Upper lobe of right lung (tissue), 1 donor: ENCODE results near the gene MRM2. TPM values are rescaled to one million over a fixed set of nuclear protein-coding genes. Genes with fewer than 3 reads are reported as not detected.

ENCODE experiments used
- ATAC-seq: fragments of 200-7000 bp; cut with Tn5 transposase; one replicate; pipeline ENCODE4 v1.9.1; 2020; ENCODE audit warnings: mild to moderate bottlenecking, moderate library complexity
- DNase-seq: peaks from one replicate; pipeline ENCODE4 v3.0.0-alpha.2; 2020
- H3K27ac ChIP-seq: fragments of 200-600 bp; one replicate; pipeline ENCODE4 v1.8.0; 2022
- H3K27me3 ChIP-seq: fragments of 200-600 bp; one replicate; pipeline ENCODE4 v1.8.0; 2022; ENCODE audit warnings: mild to moderate bottlenecking
- H3K36me3 ChIP-seq: fragments of 200-600 bp; one replicate; pipeline ENCODE4 v1.8.0; 2022
- H3K4me1 ChIP-seq: fragments of 200-600 bp; one replicate; pipeline ENCODE4 v1.8.0; 2022
- H3K4me3 ChIP-seq: fragments of 200-600 bp; one replicate; pipeline ENCODE4 v1.8.0; 2022; ENCODE audit warnings: mild to moderate bottlenecking
- H3K9me3 ChIP-seq: fragments of 200-600 bp; one replicate; pipeline ENCODE4 v1.8.0; 2022
- intact Hi-C: fragments of 100-400 bp; cut with DNase I; formaldehyde crosslinking; loops from one replicate; pipeline ENCODE4 v1.11.0; 2022
- total RNA-seq: library from RNA; stranded (reverse); fragmentation: NEBNext Ultra II Directional; extraction: Animal tissue kit (Norgen Biotek cat#: 25700); gene quantifications from one replicate; pipeline ENCODE4 v1.2.1, GENCODE V29; 2021
- TF ChIP-seq, protein P1 (sequence below): fragments of 200-600 bp; IDR thresholded peaks from one replicate; pipeline ENCODE4 v1.8.0; 2022; ENCODE audit warnings: antibody characterized with exemption
- donor health status: DM: no; HTN: yes; CAD: no; lungs with severe emphysema.

The MRM2 gene
- total RNA-seq, 1 donor from 2014 or later = 23.7 TPM

- DNase-seq (peak; percentile 77), ATAC-seq (peak; percentile 61)
- intact Hi-C loops = no loop called here
- Histone ChIP-seq H3K27ac (no peak overlapping the region), H3K4me3 (no peak overlapping the region), H3K27me3 (no peaks in the 10 kb centered on the region), H3K36me3 (peaks cover 24% of the 10 kb centered on the region), H3K9me3 (no peaks in the 10 kb centered on the region), H3K4me1 (peaks cover 13% of the 10 kb centered on the region)
- TF ChIP-seq, protein P1, sequence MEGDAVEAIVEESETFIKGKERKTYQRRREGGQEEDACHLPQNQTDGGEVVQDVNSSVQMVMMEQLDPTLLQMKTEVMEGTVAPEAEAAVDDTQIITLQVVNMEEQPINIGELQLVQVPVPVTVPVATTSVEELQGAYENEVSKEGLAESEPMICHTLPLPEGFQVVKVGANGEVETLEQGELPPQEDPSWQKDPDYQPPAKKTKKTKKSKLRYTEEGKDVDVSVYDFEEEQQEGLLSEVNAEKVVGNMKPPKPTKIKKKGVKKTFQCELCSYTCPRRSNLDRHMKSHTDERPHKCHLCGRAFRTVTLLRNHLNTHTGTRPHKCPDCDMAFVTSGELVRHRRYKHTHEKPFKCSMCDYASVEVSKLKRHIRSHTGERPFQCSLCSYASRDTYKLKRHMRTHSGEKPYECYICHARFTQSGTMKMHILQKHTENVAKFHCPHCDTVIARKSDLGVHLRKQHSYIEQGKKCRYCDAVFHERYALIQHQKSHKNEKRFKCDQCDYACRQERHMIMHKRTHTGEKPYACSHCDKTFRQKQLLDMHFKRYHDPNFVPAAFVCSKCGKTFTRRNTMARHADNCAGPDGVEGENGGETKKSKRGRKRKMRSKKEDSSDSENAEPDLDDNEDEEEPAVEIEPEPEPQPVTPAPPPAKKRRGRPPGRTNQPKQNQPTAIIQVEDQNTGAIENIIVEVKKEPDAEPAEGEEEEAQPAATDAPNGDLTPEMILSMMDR = no peak
Measured at GRCh38 chr7:2253021-2253420, 11.0 kb upstream of the MRM2 start.

DNA sequence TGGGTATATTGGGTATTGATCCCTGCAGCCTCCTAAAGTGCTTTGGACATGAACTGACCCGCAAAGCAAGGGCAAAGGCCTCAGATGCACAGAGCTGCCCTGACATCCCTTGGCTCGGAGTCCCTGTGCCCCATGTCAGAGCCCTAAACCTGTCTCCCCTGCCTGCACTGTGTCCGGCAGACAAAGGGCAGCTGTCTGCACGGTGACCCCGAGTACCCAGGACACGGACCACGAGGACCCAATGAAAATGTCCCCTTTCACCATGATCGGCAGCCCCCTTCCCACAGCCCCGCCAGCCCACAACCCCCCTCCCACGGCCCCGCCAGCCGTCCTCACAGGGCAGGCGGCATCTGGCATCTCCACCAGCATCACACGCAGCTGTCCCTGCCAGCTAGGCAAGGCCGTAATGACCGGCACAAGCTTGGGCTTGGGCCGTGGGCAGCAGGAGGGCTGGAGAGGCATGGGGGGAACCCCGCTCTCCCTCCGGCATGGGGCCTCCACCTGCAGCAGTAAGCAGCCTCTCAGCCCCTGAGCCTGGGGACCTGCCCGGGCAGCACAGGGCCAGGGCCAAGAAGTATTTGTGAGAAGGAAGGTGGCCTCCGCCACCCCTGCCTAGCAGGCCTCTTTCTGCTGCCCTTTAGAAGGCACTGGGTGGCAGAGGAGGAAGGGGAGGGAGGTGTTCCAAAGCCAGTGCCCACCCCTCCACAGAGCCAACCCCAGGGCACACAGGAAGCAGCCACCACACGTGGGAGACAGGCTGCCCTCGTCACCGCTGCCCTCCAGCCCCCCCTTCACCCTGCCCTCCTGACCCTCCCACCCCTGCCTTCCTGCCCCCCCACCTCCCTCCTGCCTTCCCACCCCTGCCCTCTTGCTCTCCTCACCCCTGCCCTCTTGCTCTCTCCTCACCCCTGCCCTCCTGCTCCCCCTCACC is 10.1 kb upstream of the MRM2 start:
- peak; percentile 55 for ATAC-seq
- no peak overlapping the region for H3K4me3 ChIP-seq
- H3K36me3 ChIP-seq = peaks cover 19% of the 10 kb centered on the region
- intact Hi-C loops = no loop called here
- no peaks in the 10 kb centered on the region for H3K9me3 ChIP-seq
- H3K27ac ChIP-seq = no peak overlapping the region
- peak; percentile 76 for DNase-seq
- peaks cover 13% of the 10 kb centered on the region for H3K4me1 ChIP-seq
- TF ChIP-seq, protein P1 = no peak
- no peaks in the 10 kb centered on the region for H3K27me3 ChIP-seq

GRCh38 chr7:2251381-2251780 is 9.4 kb upstream of the MRM2 start:
- ATAC-seq (no peak), DNase-seq (no peak)
- Histone ChIP-seq H3K4me1 (peaks cover 13% of the 10 kb centered on the region), H3K27ac (no peak overlapping the region), H3K4me3 (no peak overlapping the region), H3K9me3 (no peaks in the 10 kb centered on the region), H3K27me3 (no peaks in the 10 kb centered on the region), H3K36me3 (peaks cover 12% of the 10 kb centered on the region)
- TF ChIP-seq, protein P1 = no peak
- intact Hi-C loops = no loop called here

DNA sequence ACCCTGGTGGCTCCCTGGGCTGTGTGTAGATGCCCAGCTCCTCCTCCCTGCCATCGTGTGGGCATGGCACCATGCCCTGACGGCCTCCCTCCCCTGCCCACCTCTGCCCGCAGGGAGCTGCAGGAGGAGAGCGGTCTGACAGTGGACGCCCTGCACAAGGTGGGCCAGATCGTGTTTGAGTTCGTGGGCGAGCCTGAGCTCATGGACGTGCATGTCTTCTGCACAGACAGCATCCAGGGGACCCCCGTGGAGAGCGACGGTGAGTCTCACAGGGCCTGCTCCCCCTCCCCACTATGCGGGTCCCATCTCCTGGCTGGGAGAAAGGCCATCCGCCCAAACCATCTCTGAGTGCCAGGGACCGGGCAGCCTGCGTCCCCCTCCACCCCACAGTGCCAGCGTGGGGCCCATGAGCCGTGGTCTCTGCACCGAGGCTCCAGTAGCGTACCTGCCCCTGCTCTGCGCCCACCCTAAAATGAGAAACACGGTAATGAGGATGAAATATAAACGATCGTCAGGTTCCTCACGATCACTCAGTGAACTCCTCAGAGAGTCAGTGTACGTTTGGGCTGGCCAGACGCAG is 7.8 kb upstream of the MRM2 start:
- ATAC-seq (no peak), DNase-seq (no peak)
- Histone ChIP-seq H3K27me3 (no peaks in the 10 kb centered on the region), H3K27ac (peak overlapping the region; percentile 45), H3K4me3 (no peak overlapping the region), H3K4me1 (peaks cover 13% of the 10 kb centered on the region), H3K9me3 (no peaks in the 10 kb centered on the region), H3K36me3 (no peaks in the 10 kb centered on the region)
- intact Hi-C loops = loop anchor here (10.0 kb wide), 1 partner anchor 105 kb away; the partner anchor contains the start of gene EIF3B
- TF ChIP-seq, protein P1 = no peak

GRCh38 chr7:2248984-2249694 is 7.1 kb upstream of the MRM2 start:
- H3K4me3 ChIP-seq = no peak overlapping the region
- peaks cover 13% of the 10 kb centered on the region for H3K4me1 ChIP-seq
- intact Hi-C loops = loop anchor here (10.0 kb wide), 1 partner anchor 106 kb away; the partner anchor contains the start of gene EIF3B
- no peaks in the 10 kb centered on the region for H3K36me3 ChIP-seq
- no peaks in the 10 kb centered on the region for H3K27me3 ChIP-seq
- ATAC-seq = peak; percentile 73
- no peaks in the 10 kb centered on the region for H3K9me3 ChIP-seq
- peak; percentile 79 for DNase-seq
- H3K27ac ChIP-seq = peak overlapping the region; percentile 45
- TF ChIP-seq, protein P1 = no peak
